ENCODE results near the gene PRR16.
A peak's percentile ranks its signal among the peaks of the same experiment; 100 is the strongest.
"Not testable (repeated sequence)": the region's sequence is repeated elsewhere in the genome, so short reads cannot be mapped to it uniquely, and the experiment has no call there.

Gene PRR16

GRCh38 chr5:120463991-120464626 lies at the start of gene PRR16:
PRR16 (plus strand) TSS chr5:120464300.
- no peak for DNase-seq

- no peak for DNase-seq
Observed at GRCh38 chr5:120415985-120416384, 48.1 kb upstream of the PRR16 start.

- DNase-seq, result no peak
Observed at GRCh38 chr5:120419127-120419526, 45.0 kb upstream of the PRR16 start.

GRCh38 chr5:120426633-120427275 lies 37.3 kb upstream of the PRR16 start:
- not testable (repeated sequence) for DNase-seq

GRCh38 chr5:120430572-120430971 lies 33.5 kb upstream of the PRR16 start:
- DNase-seq, result no peak

- no peak for DNase-seq
Observed at GRCh38 chr5:120432861-120433260, 31.2 kb upstream of the PRR16 start.

- DNase-seq, result no peak
Observed at GRCh38 chr5:120435129-120435528, 29.0 kb upstream of the PRR16 start.

GRCh38 chr5:120436996-120437395 lies 27.1 kb upstream of the PRR16 start:
- DNase-seq, result no peak

- DNase-seq, result no peak
Observed at GRCh38 chr5:120442694-120443093, 21.4 kb upstream of the PRR16 start.

GRCh38 chr5:120443607-120444006 lies 20.5 kb upstream of the PRR16 start:
- no peak for DNase-seq

- DNase-seq, result no peak
Observed at GRCh38 chr5:120446068-120446492, 18.0 kb upstream of the PRR16 start.

- no peak for DNase-seq
Observed at GRCh38 chr5:120446901-120447300, 17.2 kb upstream of the PRR16 start.

- DNase-seq, result no peak
Observed at GRCh38 chr5:120447706-120448239, 16.3 kb upstream of the PRR16 start.

- no peak for DNase-seq
Observed at GRCh38 chr5:120449501-120449900, 14.6 kb upstream of the PRR16 start.

- DNase-seq, result no peak
Observed at GRCh38 chr5:120450910-120451309, 13.2 kb upstream of the PRR16 start.

- no peak for DNase-seq
Observed at GRCh38 chr5:120451445-120451844, 12.7 kb upstream of the PRR16 start.

- DNase-seq, result no peak
Observed at GRCh38 chr5:120452471-120452870, 11.6 kb upstream of the PRR16 start.

- no peak for DNase-seq
Observed at GRCh38 chr5:120454094-120454798, 9.9 kb upstream of the PRR16 start.

GRCh38 chr5:120456006-120456405 lies 8.1 kb upstream of the PRR16 start:
- no peak for DNase-seq

GRCh38 chr5:120457839-120458507 lies 6.1 kb upstream of the PRR16 start:
- peak; percentile 40 for DNase-seq

- not testable (repeated sequence) for DNase-seq
Observed at GRCh38 chr5:120458508-120458847, 5.6 kb upstream of the PRR16 start.

GRCh38 chr5:120461251-120461650 lies 2.8 kb upstream of the PRR16 start:
- no peak for DNase-seq

GRCh38 chr5:120463006-120463680 lies 957 bp upstream of the PRR16 start:
- DNase-seq, result no peak

Measured in NCI-H2029 (cell line).